Measurements from ENCODE around the gene FUT8.

DNA sequence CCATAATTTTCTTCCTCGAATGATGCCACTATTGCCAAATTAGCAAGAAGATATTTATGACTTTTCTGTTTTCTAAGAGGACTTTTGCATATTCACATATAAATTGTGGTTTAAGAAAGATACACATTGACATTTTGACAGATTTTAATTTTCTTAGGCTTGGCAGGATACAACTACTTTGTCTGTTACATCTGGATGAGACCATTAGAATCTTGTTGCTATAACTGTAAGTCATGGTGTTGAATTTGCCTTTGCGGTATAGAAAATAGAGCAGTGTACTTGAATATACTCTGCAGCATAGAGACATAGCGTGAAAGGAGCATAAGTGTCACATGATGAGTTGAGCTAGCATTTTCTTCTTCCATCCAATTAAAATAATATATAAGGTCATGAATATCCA is 169.3 kb downstream of the FUT8 start:
- TF ChIP-seq, protein P1, sequence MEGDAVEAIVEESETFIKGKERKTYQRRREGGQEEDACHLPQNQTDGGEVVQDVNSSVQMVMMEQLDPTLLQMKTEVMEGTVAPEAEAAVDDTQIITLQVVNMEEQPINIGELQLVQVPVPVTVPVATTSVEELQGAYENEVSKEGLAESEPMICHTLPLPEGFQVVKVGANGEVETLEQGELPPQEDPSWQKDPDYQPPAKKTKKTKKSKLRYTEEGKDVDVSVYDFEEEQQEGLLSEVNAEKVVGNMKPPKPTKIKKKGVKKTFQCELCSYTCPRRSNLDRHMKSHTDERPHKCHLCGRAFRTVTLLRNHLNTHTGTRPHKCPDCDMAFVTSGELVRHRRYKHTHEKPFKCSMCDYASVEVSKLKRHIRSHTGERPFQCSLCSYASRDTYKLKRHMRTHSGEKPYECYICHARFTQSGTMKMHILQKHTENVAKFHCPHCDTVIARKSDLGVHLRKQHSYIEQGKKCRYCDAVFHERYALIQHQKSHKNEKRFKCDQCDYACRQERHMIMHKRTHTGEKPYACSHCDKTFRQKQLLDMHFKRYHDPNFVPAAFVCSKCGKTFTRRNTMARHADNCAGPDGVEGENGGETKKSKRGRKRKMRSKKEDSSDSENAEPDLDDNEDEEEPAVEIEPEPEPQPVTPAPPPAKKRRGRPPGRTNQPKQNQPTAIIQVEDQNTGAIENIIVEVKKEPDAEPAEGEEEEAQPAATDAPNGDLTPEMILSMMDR (IDR thresholded peaks at IDR 0.05), result no peak
- no peak for TF ChIP-seq POLR2A (IDR thresholded peaks at IDR 0.05)
